Stimulated activated CD8-positive, alpha-beta memory T cell treated with anti-CD3 and anti-CD28 coated beads, Interleukin-12 subunit alpha, Interleukin-12 subunit beta, amount 100 ng/mL, for 1 hour (primary cell): ENCODE data around the gene MYO9A.
"Not testable (repeated sequence)": the region's sequence is repeated elsewhere in the genome, so short reads cannot be mapped to it uniquely, and the experiment has no call there.

ENCODE experiments used
- DNase-seq: peaks from one replicate; pipeline ENCODE4 v3.0.0-alpha.2; 2020; ENCODE audit warnings: low read depth

The MYO9A gene

DNA sequence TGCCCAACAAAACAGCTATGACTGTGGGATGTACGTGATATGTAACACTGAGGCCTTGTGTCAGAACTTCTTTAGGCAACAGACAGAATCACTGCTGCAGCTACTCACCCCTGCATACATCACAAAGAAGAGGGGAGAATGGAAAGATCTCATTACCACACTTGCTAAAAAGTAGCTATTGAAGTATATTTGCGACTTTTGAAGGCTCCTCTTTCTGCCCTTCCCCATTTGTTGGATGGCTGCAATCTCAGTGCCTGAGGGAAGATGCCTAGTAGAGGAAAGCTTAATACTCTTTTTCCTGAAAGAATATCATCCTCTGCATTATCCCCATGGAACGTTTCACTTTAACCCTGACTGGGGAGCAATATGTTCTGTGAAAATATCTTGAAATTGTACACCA lies 22.1 kb upstream of the MYO9A start:
- DNase-seq = no peak

DNA sequence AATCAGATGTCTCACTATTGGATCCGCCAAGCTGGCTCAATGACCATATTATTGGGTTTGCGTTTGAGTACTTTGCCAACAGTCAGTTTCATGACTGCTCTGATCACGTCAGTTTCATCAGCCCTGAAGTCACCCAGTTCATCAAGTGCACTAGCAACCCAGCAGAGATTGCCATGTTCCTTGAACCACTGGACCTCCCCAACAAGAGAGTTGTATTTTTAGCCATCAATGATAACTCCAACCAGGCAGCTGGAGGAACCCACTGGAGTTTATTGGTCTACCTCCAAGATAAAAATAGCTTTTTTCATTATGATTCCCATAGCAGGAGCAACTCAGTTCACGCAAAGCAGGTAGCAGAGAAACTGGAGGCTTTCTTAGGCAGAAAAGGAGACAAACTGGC lies 21.7 kb upstream of the MYO9A start:
- no peak for DNase-seq

DNA sequence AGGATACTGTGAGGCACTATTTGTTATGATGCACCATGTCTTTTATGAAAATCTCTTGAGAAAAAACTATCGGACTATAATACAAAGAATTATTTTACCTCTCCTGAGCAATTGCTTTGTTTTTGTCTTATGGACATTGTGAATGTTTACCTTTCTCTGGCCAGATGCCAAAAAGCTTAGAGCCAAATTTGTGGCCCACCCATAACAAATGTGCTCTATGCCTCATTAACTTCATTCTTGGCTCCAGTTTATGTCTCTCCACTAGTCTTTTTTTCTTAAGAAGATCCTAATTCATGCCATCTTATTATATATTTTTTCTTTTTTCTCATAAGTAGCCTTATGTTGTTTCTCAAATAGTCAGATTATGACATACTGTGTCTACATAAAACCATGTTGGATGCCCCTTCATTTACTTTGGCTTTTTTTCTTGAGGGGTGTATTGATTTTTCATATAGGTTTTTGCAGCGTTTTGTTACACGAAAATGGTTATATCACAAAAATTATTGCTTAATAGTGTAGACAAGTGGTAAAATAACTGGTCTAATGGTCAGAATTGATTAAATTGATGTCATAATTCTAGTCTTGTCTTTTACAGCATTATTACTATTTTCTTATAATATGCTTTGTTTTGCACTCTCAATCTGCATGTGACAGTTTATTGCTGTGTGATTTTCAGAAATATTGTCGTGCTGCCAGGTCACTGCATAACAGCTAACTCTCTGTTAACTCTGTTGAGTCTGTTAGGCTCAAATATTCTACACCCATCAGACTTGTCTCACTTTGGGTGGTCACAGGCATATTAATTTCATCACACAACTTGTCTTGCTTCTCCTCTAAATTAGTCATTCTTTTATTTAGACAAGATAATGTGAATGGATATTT lies 18.5 kb upstream of the MYO9A start:
- no peak for DNase-seq

DNA sequence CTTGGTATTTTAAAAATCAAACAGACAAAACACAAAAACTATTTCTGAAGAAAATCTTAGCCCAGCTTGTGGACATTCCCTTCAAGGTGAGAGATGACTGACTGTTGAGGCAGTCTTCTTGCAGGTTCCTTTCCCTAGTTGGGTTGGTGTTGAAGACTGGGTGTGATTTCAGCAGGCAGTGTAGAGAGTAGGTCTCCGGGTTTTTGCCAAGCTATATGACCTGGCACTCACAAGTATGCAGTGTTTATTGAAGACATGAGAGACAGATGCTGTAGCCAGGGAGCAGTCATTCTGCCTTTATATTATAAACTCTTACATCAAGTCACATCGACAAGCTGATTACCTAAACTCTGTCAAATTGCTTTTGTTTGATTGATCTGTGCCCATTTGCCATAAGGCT lies 17.8 kb upstream of the MYO9A start:
- no peak for DNase-seq

DNA sequence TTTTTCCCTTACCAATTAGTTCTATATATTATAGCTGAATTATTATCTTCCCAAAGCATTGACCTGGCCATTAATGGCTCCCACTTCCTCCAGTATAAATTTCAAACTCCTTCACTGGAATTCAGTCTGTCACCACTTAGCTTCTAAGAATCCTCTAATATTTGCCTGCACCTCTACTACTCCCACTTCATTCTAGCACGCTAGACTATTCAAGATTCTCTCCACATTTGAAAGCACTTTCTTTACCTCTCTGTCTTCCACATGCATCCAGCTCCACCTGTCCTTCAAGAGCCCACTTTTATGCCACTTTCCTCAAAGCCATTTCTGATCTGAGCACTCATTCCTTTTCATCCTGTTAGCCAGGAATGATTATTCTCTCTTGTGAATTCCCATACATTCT lies 15.3 kb upstream of the MYO9A start:
- DNase-seq = no peak

DNA sequence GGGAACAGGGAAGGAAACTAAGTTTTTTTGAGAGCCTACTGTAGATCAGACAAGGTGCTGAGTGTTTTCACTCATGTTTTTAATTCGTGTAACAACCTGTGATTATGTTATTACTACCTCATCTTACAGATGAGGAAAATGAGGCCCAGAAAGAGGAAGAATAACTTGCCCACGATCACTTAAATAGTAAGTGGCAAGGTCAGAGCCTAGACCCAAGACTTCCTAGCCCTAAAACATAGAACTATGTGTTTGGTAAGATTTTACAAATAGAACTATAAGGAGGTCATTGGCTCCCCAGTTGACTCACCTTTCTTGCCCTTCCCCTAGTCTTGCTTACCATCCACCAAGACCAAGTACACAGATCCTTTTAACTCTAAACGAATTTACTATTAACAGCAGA lies 14.0 kb upstream of the MYO9A start:
- no peak for DNase-seq

DNA sequence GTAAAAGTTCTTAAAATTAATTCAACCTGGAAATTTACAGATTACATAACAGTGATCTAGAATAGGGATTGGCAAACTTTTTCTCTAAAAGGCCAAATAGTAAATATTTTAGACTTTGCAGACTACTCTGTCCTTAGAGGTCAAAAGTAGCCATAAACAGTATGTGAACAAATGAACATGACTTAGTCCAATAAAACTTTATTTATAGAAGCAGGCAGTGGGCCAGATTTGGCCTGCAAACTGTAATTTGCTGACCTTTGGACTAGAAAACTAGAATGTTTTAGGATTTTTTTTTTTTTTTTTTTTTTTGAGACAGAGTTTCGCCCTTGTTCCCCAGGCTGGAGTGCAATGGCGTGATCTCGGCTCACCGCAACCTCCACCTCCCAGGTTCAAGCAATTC lies 12.3 kb upstream of the MYO9A start:
- DNase-seq = no peak

DNA sequence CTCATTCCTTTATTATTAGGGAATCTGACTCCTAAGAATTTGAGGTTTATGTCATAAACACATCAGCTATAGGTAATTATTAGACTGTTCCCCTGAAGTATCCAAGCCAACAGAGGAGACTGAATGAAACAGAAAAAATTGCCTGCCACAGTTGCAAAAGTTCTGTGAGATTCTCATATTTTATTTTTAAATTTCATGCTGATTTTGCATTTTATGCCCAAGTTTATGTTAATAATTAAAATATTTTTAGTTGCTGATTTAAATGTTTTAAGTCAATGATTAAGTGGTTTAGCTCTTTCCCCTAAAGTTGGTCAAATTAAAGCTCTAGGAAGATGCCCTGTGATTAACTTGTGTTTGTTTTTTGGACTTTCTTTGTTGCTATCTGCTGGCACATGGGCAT lies 10.4 kb upstream of the MYO9A start:
- no peak for DNase-seq

DNA sequence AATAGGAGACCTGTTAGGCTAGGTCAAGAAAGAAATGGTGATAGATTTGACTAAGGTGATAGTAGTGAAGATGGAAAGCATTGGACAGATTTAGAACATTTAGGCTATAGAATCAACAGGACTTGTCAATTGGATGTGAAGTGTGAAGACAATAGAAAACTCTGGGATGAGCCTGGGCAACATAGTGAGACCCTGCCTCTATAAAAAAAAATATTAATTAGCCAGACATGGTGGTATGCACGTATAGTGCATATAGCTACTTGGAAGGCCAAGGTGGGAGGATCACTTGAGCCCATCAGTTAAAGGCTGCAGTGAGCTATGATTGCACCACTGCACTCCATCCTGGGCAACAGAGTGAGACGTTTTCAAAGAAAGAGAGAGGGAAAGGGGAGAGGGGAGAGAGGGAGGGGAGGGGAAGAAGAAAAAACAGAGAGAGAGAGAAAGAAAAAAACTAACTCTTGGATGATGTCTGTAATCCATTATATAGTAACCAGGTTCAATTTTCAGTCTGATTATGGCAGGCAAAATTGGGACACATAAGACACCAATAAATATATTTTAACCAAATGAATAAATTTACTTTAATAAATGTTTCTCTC lies 9.9 kb upstream of the MYO9A start:
- no peak for DNase-seq

DNA sequence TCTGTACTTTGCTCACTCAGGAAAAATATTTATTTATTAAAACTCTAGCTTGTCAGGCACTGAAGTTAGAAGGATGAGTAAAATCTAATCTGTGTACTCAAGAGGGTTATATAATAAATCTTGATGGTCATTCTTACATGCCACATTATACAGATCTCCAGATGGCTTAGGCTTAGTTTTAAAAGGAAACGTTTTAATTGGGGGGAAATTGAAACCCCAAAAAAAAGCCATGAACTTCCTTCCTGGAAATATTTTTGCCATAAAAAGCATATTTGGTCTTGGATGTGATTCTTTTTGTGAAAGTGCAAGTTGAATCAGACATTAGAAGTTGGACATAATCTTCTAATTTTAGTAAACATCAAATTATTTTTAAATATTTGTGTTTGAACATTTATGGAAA lies 6.3 kb upstream of the MYO9A start:
- DNase-seq = no peak

DNA sequence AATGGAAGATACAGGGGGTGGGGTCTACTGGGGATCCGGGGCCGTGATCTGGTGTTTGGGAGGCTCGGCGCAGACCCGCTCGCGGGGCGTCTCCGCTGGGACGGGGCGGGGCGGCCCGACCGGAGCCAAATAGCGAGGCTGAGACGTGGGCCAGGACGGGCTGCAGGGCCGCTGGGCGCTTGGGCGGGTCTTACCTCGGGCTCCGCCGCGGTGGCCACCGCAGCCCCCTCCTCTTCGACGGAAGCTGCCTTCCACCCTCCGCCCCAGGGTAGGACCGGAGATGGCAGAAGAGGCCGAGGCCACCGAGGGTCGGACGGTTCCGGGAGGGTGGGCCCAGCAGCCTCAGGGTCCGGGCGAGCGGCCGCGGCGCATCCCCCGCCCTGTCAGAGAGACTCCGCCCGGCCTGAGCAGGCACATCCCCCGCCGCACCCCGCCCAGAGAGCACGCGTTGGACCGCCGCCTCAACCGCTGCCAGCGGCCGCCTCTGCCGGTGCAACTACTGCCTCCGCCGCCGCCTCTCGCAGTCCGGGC lies 399 bp downstream of the MYO9A start:
- DNase-seq = peak; percentile 31

DNA sequence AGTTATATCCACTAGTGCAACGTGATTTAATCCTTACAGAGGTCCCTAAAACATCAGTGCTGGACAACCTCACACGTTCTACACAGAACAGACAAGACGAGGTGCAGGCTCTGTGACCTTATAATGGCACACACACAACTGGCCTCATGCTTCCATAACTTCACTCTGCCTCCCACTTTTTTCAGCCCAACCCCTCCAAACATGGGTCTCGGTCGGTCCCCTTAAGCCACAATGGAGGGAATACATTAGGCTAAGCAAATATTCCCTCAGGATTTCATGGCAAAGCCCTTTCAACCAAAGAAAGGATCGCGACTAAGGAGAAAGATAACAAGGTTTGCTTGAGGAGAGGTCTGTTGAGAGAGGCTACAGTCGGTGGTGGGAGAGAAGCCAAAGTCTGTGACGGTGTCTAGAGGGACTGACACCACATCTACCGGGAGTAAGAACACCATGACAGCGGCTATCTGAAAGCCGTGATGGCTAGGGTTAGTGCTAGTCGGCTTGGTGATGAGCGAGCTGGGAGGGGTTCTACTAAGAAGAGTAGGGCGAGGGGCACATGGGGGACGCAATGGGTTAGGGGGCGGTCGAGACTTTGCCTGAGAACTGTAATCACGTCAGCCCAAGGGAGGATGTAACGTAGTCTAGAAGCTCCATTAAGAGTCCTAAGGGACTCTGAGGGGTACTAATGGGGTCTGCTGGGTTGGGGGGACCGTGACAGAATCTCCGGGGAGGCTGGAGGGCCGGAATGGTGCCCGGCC lies 1.0 kb downstream of the MYO9A start:
- no peak for DNase-seq

DNA sequence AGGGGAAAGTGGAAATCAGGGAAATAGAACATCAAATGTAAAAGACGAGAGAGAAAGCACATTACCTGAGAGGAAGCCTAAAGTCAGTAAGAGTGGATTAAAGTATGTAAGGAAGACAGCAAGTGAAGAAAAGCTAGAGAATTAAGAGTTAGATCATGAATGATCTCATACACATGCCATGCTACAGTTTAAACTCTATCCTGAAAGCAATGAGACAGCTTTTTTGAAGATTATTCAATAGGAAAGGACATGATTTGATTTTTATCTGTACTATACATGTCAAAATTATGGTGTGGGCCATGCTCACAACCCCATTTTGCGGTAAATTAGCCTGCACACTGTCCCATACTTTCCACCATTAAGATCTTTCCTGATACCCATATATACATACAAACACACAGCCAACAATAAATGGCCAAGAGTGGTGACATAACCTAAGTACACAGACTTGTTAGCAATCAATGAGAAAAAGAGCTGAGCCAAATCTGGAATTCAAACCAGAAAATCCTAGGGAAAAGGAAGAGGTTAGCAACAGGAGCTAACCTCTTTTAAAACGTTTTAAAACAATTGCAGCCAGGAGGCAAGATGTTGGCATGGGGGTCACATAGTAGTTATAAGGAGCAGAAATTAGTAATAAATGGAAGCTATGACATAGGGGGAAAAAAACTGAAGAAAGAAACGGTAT lies 4.5 kb downstream of the MYO9A start:
- DNase-seq = no peak

DNA sequence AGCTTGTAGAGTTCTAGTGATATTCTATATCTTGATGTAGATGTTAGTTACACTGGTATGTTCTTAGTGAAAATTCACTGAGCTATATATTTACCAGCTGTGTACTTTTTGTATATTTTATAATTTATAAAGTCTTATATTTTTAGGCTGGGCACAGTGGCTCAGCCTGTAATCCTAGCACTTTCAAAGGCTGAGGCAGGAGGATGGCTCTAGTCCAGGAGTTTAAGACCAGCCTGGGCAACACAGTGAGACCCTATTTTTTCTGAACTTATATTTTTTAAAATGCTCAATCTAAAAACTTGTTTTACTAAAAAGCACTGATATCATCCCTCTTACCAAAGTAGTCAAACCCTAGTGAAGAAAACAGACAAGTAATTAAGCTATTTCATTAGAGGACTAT lies 5.1 kb downstream of the MYO9A start:
- DNase-seq = no peak

DNA sequence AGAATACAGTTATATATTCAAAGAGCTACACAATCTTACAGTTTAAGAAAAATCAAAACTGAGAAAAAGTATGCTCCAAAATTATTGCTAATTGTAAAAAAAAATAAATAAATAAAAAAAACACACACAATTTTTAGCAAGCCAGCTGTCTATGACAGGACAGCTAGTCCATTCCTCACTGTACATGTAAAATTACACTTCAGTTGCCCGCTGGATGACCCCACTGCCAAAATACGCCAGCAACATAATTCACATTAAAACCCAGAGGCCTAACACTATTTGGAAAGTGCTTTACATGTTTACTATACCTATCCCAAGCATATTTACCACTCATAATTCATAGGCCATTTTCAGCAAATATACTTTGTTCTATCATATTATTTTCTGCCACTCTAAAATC lies 5.8 kb downstream of the MYO9A start:
- no peak for DNase-seq

DNA sequence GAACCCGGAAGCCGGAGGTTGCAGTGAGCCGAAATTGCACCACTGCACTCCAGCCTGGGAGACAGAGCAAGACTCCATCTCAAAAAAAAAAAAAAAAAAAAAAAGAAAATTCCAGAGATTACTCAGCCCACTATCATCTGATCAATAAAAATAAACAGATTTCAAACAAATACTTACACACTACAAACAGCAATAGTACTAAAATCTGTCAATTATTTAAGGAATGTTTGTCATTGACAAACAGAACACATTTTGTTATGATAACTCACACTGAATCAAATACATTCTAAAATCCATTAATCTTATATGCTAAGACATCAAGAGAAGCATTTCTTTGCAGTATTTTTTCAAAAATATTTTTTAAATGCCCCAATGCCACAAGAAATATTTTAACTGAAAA lies 7.6 kb downstream of the MYO9A start:
- no peak for DNase-seq

DNA sequence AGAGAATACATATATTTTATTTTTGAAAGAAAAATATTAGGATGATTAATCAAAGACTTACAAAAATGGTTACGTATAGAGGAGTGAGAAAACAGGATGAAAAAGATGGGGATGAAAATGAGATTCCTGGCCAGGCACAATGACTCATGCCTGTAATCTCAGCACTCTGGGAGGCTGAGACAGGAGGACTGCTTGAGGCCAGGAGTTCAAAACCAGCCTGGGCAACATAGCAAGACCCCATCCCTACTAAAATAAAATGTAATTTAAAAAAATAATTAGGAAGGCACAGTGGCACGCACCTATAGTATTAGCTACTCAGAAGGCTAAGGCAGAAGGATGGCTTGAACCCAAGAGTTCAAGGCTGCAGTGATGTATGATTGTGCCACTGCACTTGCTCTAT lies 11.9 kb downstream of the MYO9A start:
- DNase-seq = no peak

DNA sequence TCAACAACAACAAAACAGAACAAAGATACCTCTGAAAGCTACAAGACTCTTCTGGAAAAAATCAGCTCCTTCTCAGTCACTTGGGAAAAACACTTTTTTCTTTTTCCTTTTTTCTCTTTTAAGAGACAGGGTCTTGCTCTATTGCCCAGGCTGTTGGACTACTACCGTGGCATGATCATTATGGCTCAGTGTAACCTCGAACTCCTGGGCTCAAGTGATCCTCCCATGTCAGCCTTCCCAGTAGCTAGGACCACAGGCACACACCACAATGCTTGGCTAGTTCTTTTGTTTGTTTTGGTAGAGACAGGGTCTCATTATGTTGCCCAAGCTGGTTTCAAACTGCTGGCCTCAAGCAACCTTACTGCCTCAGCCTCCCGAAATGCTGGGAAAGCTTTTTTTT lies 12.8 kb downstream of the MYO9A start:
- DNase-seq = no peak

DNA sequence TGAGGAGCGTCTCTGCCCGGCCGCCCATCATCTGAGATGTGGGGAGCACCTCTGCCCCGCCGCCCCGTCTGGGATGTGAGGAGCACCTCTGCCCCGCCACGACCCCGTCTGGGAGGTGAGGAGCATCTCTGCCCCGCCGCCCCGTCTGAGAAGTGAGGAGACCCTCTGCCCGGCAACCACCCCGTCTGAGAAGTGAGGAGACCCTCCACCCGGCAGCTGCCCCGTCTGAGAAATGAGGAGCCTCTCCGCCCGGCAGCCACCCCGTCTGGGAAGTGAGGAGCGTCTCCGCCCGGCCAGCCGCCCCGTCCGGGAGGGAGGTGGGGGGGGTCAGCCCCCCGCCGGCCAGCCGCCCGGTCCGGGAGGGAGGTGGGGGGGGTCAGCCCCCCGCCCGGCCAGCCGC lies 17.4 kb downstream of the MYO9A start:
- DNase-seq = not testable (repeated sequence)

DNA sequence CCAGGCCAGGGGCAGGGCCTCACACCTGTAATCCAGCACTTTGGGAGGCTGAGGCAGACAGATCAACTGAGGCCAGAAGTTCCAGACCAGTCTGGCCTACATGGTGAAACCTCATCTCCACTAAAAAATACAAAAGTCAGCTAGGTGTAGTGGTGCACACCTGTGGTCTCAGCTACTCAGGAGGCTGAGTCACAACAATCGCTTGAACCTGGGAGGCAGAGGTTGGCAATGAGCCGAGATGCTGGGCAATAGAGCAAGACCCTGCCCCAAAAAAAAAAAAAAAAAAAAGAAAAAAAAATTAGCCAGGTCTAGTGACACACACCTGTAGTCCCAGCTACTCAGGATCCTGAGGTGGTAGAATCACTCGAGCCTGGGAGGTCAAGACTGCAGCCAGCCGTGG lies 18.8 kb downstream of the MYO9A start:
- DNase-seq = no peak

DNA sequence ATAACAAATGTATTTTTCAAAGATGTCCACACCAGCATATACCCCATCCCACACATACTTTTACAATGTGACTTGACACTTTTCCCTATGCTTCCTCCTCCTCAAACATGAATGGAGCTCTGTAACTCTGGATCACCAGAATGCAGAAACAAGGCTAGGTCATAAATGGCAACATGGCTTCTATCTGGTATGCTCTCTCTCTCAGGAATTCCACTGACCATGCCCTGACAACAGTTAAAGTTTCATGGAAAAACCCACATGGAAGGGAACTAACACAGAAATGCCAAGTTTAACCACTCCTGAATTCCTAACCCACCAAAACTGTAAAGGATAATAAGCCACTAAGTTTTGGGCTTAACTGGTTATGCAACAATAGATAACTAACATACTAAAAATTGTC lies 19.9 kb downstream of the MYO9A start:
- no peak for DNase-seq

DNA sequence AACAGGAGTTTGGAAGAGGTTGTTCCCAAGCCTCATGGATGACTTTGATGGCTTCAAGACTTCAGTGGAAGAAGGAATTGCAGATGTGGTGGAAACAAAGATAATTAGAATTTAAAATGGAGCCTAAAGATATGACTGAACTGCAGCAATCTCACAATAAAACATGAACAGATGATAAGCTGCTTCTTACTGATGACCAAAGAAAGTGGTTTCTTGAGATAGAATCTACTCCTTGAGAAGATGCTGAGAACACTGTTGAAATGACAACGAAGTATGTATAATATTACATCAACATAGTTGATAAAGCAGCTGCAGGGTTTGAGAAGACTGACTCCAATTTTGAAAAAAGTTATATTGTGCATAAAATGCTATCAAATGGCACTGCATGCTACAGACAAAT lies 21.2 kb downstream of the MYO9A start:
- DNase-seq = no peak
